ENCODE data around the gene PNPLA1. TPM values are rescaled to one million over a fixed set of nuclear protein-coding genes. Genes with fewer than 3 reads are reported as not detected.

The PNPLA1 gene
- total RNA-seq, 1 donor from 2014 or later, result 0.35 TPM

DNA sequence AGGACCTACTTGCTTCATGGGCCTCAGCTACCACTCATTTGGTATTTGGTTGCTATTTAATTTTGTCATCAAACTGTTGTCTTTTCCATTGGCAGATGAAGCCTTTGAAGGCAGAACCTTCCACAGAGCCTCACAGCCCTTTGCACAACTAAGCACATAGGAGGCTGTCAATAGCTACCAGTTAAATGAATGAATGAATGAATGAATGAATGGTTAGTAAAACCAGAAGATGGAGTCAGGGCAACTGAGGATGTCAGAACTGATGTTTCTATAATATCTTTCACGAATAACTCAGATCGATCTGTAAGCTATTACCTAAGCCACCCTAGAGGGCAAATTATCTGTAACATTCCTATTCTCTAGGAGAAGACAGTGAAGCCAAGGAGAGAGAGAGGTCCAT is 47.8 kb downstream of the PNPLA1 start:
- Histone ChIP-seq H3K9me3 (no peaks in the 10 kb centered on the region), H3K4me3 (no peak overlapping the region), H3K36me3 (no peaks in the 10 kb centered on the region), H3K27me3 (no peaks in the 10 kb centered on the region), H3K4me1 (no peaks in the 10 kb centered on the region), H3K27ac (no peak overlapping the region)
- TF ChIP-seq, protein P1, sequence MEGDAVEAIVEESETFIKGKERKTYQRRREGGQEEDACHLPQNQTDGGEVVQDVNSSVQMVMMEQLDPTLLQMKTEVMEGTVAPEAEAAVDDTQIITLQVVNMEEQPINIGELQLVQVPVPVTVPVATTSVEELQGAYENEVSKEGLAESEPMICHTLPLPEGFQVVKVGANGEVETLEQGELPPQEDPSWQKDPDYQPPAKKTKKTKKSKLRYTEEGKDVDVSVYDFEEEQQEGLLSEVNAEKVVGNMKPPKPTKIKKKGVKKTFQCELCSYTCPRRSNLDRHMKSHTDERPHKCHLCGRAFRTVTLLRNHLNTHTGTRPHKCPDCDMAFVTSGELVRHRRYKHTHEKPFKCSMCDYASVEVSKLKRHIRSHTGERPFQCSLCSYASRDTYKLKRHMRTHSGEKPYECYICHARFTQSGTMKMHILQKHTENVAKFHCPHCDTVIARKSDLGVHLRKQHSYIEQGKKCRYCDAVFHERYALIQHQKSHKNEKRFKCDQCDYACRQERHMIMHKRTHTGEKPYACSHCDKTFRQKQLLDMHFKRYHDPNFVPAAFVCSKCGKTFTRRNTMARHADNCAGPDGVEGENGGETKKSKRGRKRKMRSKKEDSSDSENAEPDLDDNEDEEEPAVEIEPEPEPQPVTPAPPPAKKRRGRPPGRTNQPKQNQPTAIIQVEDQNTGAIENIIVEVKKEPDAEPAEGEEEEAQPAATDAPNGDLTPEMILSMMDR (IDR thresholded peaks at IDR 0.05), result no peak
- no peak for ATAC-seq
- intact Hi-C loops (cut with DNase I), result no loop called here
- DNase-seq, result no peak

DNA sequence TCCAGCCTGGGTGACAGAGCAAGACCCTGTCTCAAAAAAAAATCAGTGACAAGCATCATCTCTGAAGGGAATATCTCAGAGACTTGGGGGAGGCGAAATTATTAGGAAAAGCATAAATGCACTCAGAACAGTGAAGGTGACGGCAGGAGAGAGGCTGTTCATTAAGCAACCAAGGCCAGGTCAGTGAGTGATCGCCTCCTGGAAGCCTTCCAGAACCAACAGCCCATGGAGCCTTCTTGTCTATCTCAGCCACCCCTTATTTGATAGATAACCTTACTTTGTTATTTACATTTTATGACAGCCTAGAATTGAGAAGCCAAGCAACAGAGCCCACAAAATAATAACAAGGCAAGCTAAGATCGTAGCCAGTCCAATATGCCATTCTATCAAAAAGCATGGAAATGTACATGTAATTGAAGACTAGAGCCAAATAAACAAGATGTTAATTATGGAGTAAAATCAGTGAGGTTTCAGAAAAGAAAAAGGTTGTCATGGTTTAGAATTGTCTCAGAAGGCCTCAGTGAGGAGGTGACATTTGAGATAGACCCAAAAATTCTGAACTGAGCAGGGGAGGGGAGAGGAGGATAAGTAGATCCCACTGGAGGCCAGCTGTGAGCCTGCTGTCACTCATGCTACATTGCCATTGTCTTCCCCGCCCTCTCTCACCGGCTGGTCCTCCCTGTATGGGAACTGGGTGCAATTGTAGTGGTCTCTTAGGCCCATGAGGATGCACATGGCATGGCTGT is 49.0 kb downstream of the PNPLA1 start:
- no peak for ATAC-seq
- DNase-seq, result no peak

DNA sequence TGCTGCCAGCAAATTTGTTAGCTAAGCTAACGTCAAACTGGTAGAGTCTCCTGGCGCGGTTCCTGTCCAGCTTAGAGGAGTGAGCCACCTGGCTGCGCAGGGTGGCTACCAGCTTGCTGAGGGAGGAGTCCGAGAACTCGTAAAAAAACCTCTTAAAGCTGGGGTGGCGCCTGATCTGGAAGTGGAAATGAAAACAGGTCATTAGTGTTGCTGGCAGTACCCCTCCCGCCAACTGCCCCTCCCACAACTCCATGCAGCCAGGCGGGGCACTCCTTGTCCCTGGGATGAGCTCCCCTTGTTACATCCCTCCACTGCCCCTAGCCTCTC is 49.5 kb downstream of the PNPLA1 start:
- no peaks in the 10 kb centered on the region for H3K27me3 ChIP-seq
- DNase-seq, result no peak
- TF ChIP-seq, protein P1 (IDR thresholded peaks at IDR 0.05), result no peak
- H3K4me3 ChIP-seq, result no peak overlapping the region
- intact Hi-C loops (cut with DNase I), result no loop called here
- no peak for ATAC-seq
- no peaks in the 10 kb centered on the region for H3K4me1 ChIP-seq
- no peak overlapping the region for H3K27ac ChIP-seq
- H3K36me3 ChIP-seq, result no peaks in the 10 kb centered on the region
- no peaks in the 10 kb centered on the region for H3K9me3 ChIP-seq

More for the DNA sequence above, 49.0 kb downstream of the PNPLA1 start:
- H3K9me3 ChIP-seq, result no peaks in the 10 kb centered on the region
- H3K4me1 ChIP-seq, result no peaks in the 10 kb centered on the region
- TF ChIP-seq, protein P1 (IDR thresholded peaks at IDR 0.05), result no peak
- intact Hi-C loops (cut with DNase I), result no loop called here
- no peaks in the 10 kb centered on the region for H3K36me3 ChIP-seq
- H3K27me3 ChIP-seq, result no peaks in the 10 kb centered on the region
- no peak overlapping the region for H3K4me3 ChIP-seq
- H3K27ac ChIP-seq, result no peak overlapping the region

DNA sequence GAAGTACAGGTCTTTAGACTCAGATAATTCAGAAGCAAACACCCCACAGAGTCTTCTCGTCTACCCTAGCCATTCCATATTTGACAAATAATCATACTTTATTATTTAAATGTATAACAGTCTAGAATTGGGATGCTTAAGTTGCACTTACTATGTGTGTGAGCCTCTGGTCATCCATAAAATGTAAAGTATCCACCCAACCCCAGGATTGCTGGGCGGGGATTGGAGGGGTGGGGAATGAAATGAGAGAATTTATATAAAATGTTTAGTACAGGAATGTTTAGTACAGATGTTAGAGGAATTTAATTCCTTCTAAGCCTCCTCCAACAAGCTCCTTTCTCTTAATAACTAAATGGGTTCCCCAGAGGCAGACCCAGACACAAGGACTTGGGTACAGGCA is 50.0 kb downstream of the PNPLA1 start:
- Histone ChIP-seq H3K27ac (no peak overlapping the region), H3K36me3 (no peaks in the 10 kb centered on the region), H3K27me3 (no peaks in the 10 kb centered on the region), H3K4me1 (no peaks in the 10 kb centered on the region), H3K4me3 (no peak overlapping the region), H3K9me3 (no peaks in the 10 kb centered on the region)
- intact Hi-C loops (cut with DNase I), result no loop called here
- ATAC-seq (no peak), DNase-seq (no peak)
- TF ChIP-seq, protein P1 (IDR thresholded peaks at IDR 0.05), result no peak

DNA sequence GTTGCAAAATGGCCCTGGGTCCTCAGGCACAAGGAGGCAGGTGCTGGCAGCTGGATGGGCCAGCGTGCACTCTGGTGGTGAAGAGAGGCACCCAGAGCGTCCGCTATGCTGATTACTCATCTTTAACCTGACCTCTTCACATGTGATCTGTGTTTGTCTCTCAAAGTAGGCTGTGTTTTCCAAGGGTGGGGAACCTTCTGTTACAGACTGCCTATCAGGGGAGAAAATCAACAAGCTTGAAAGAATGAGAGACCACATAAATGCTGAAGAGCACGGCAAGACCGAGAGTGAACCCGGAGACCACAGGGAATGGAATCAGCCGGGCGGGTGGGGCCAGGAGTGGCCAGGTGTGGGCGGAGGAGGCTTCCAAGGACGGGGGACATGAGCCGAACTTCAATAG is 50.6 kb downstream of the PNPLA1 start:
- Histone ChIP-seq H3K4me1 (no peaks in the 10 kb centered on the region), H3K27ac (no peak overlapping the region), H3K4me3 (no peak overlapping the region), H3K36me3 (no peaks in the 10 kb centered on the region), H3K9me3 (no peaks in the 10 kb centered on the region), H3K27me3 (no peaks in the 10 kb centered on the region)
- ATAC-seq (no peak), DNase-seq (no peak)
- TF ChIP-seq, protein P1 (IDR thresholded peaks at IDR 0.05), result no peak
- intact Hi-C loops (cut with DNase I), result no loop called here

DNA sequence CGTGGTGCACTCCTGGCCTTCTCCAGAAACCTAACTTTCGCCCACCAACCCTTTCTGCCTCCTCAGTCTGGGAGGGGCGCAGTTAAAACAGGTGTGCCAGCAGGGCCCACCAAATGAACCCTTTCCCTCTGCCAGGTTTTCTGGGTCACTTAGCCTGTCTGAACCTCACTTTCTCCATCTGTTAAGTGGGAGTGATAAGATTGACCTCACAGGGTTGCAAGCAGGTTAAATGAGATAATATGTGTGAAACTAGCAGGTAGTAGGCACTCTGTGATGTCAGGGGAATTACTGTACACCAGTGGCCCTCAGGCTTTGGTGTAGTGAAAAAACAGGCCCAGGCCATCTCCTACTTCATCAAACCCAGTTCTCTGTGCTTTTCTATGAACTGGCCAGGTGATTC is 52.7 kb downstream of the PNPLA1 start:
- no peak overlapping the region for H3K27ac ChIP-seq
- TF ChIP-seq, protein P1 (IDR thresholded peaks at IDR 0.05), result no peak
- no peaks in the 10 kb centered on the region for H3K9me3 ChIP-seq
- intact Hi-C loops (cut with DNase I), result no loop called here
- H3K36me3 ChIP-seq, result no peaks in the 10 kb centered on the region
- no peak overlapping the region for H3K4me3 ChIP-seq
- no peaks in the 10 kb centered on the region for H3K27me3 ChIP-seq
- no peaks in the 10 kb centered on the region for H3K4me1 ChIP-seq
- no peak for DNase-seq
- no peak for ATAC-seq
